Uterus (tissue), 4 donors: ENCODE results near the gene SLFN12L. TPM values are rescaled to one million over a fixed set of nuclear protein-coding genes. Genes with fewer than 3 reads are reported as not detected.
"Not testable (repeated sequence)": the region's sequence is repeated elsewhere in the genome, so short reads cannot be mapped to it uniquely, and the experiment has no call there.

Experiments
- DNase-seq, 2 donors: peaks; one replicate each; pipeline ENCODE4 v3.0.0-alpha.2; 2019 to 2020
- H3K27ac ChIP-seq, 2 donors: fragments of 200-600 bp; sonication (generic); 1 replicate in 1 of 2; 2 replicates in 1 of 2; pipeline ENCODE4 v1.5.1; 2016 to 2018
- H3K27me3 ChIP-seq, 2 donors: fragments of 200-600 bp; sonication (generic); one replicate each; pipeline ENCODE4 v1.5.1; 2018 to 2019; ENCODE audit warnings: control low read depth in 1 of 2
- H3K36me3 ChIP-seq, 2 donors: fragments of 200-600 bp; sonication (generic); one replicate each; pipeline ENCODE4 v1.5.1; 2019; ENCODE audit warnings: control low read depth in 1 of 2
- H3K4me1 ChIP-seq, 2 donors: fragments of 200-600 bp; sonication (generic); one replicate each; pipeline ENCODE4 v1.5.1; 2018 to 2019; ENCODE audit warnings: control low read depth in 1 of 2
- H3K4me3 ChIP-seq, 2 donors: fragments of 200-600 bp; sonication (generic); 1 replicate in 1 of 2; 2 replicates in 1 of 2; pipeline ENCODE4 v1.5.1; 2018 to 2019; ENCODE audit warnings: mild to moderate bottlenecking in 1 of 2
- H3K9me3 ChIP-seq, 2 donors: fragments of 200-600 bp; sonication (generic); one replicate each; pipeline ENCODE4 v1.5.1; 2019; ENCODE audit warnings: control low read depth in 1 of 2
- POLR2A ChIP-seq, 2 donors: fragments of 450-650 bp; IDR thresholded peaks; one replicate each; pipeline ENCODE4 v1.6.1; 2016; ENCODE audit warnings: antibody characterized with exemption in 2 of 2, mild to moderate bottlenecking in 1 of 2, moderate library complexity in 1 of 2
- intact Hi-C: fragments of 100-400 bp; cut with DNase I; formaldehyde crosslinking; loops from one replicate; pipeline ENCODE4 v1.15.1; 2023; ENCODE audit warnings: low total_unique reads
- total RNA-seq, 4 donors: library from RNA; depleted of rRNA in 3 of 4; stranded (reverse); fragments of >200 nt in 3 of 4; gene quantifications; one replicate each; pipeline versions ENCODE4 v1.1.0 to v1.2.4, GENCODE V29; 2014 to 2023
- TF ChIP-seq, protein P1 (sequence below), 4 experiments: fragments of 200-600 bp in 2 of 4; fragments of 450-650 bp in 2 of 4; sonication (generic) in 2 of 4; IDR thresholded peaks; one replicate each; pipeline ENCODE4 v1.5.1; 2016 to 2019; ENCODE audit warnings: antibody characterized with exemption in 4 of 4, mild to moderate bottlenecking in 2 of 4, moderate library complexity in 1 of 4
- donor health status: DM: yes; HTN: yes; CAD: no.

The SLFN12L gene
- total RNA-seq, 4 donors from 2014 or later, result 0.55 to 2.8 (median 1.4) TPM

- DNase-seq, result peak in 1 of 2 donors; percentile 19
- H3K4me3 ChIP-seq, result peak overlapping the region; percentile 69 to 81
- intact Hi-C loops, result no loop called here
- H3K9me3 ChIP-seq, result no peaks in the 10 kb centered on the region
- H3K4me1 ChIP-seq, result peaks cover 9 to 11% of the 10 kb centered on the region in 2 donors
- no peaks in the 10 kb centered on the region for H3K27me3 ChIP-seq
- no peak for TF ChIP-seq POLR2A (IDR thresholded peaks at IDR 0.05)
- TF ChIP-seq, protein P1, sequence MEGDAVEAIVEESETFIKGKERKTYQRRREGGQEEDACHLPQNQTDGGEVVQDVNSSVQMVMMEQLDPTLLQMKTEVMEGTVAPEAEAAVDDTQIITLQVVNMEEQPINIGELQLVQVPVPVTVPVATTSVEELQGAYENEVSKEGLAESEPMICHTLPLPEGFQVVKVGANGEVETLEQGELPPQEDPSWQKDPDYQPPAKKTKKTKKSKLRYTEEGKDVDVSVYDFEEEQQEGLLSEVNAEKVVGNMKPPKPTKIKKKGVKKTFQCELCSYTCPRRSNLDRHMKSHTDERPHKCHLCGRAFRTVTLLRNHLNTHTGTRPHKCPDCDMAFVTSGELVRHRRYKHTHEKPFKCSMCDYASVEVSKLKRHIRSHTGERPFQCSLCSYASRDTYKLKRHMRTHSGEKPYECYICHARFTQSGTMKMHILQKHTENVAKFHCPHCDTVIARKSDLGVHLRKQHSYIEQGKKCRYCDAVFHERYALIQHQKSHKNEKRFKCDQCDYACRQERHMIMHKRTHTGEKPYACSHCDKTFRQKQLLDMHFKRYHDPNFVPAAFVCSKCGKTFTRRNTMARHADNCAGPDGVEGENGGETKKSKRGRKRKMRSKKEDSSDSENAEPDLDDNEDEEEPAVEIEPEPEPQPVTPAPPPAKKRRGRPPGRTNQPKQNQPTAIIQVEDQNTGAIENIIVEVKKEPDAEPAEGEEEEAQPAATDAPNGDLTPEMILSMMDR (IDR thresholded peaks at IDR 0.05), result no peak
- peak overlapping the region in 1 of 2 donors; percentile 70 for H3K27ac ChIP-seq
- no peaks in the 10 kb centered on the region for H3K36me3 ChIP-seq
Observed at GRCh38 chr17:35566968-35567367, 29.5 kb upstream of the SLFN12L start.

GRCh38 chr17:35563181-35563580 is 25.7 kb upstream of the SLFN12L start:
- H3K4me1 ChIP-seq, H3K27ac ChIP-seq, H3K36me3 ChIP-seq, intact Hi-C loops, H3K9me3 ChIP-seq, DNase-seq, H3K4me3 ChIP-seq, H3K27me3 ChIP-seq: not testable (repeated sequence)

DNA sequence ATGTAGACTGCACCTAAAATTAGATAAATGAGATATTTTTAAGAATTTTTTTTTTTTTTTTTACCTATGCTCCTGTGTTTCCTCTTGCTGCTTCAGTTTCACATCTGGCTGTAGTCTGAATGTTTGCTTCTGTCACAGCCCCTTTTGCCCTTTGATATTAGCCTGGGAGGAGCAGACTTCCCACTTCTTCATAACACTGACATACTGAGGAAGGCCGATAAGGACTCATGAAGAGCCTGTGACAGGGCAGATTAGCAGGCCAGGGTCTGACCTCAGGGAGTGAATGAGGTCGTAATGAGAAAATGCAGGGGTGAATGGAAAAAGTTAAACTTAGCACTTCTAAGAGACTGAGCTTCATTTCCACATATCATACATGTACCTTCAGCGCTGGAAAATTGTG is 23.2 kb upstream of the SLFN12L start, which contains the start of gene SLFN14:
TSS of gene SLFN14 (minus strand) at position 117 of the 400 bp plus-strand sequence. CDS start 2,757 bp downstream, outside the sequence.
- H3K4me1 ChIP-seq, result no peaks in the 10 kb centered on the region
- intact Hi-C loops, result no loop called here
- H3K9me3 ChIP-seq, result no peaks in the 10 kb centered on the region
- no peaks in the 10 kb centered on the region for H3K36me3 ChIP-seq
- no peak for DNase-seq
- H3K27me3 ChIP-seq, result no peaks in the 10 kb centered on the region
- no peak within 1 kb of the TSS for H3K27ac ChIP-seq
- H3K4me3 ChIP-seq, result no peak within 1 kb of the TSS
- TF ChIP-seq POLR2A (IDR thresholded peaks at IDR 0.05), result no peak
- TF ChIP-seq, protein P1 (IDR thresholded peaks at IDR 0.05), result no peak

DNA sequence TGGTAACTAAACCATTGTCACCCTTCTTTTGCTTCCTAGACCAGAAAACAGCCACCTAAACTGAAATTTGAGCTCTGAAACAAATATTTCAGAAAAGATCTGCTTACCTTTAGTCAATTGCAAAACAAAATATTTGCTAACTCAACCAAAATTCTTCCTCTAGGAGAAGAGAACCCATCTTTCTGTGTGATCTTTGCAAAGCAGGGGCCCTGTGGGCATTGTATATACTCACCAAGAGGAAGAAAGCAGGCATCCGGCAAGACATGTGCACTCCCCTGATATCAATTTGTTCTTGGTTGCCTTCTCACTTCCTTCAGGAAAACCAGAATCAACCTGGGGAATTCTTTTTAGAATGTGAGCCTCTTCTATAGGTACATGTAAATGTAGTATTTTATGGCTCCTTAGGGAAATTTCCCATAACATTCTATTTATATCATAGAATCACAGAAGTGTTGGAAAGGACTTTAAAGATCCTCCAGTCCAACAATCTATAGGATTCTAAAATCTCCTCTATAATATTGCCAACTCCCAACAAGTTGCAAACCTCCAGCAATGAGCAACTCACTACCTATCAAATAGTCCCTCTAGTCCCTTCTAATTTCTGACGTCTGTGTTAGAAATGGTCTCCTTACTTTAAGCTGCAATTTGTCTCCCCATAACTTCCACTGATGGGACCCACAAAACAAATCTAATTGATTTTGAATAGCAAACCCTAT is 22.2 kb upstream of the SLFN12L start:
- Histone ChIP-seq H3K9me3 (no peaks in the 10 kb centered on the region), H3K36me3 (no peaks in the 10 kb centered on the region), H3K27me3 (no peaks in the 10 kb centered on the region), H3K4me3 (no peak overlapping the region), H3K27ac (no peak overlapping the region), H3K4me1 (no peaks in the 10 kb centered on the region)
- DNase-seq, result no peak
- intact Hi-C loops, result no loop called here
- no peak for TF ChIP-seq POLR2A (IDR thresholded peaks at IDR 0.05)
- TF ChIP-seq, protein P1 (IDR thresholded peaks at IDR 0.05), result no peak

DNA sequence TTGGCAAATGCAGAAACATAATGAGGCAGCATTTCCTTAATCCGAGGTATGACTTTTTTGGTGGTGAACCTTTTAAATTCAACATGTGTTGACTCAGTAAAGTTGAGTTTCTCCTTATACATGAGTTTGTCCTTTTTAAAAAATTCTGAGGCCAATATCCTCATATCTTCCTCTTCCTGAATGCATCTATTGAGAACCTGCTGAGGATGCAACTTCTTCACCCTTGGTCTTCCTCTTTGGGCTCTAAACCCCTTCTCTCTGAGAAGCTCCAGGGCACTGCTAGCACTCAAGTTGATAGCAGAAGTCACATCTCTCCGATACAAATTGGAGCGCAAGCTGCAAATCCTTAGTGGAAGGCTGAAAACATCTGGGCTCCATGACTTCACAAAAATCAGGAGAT is 19.9 kb upstream of the SLFN12L start:
- Histone ChIP-seq H3K4me1 (no peaks in the 10 kb centered on the region), H3K27me3 (no peaks in the 10 kb centered on the region), H3K27ac (no peak overlapping the region), H3K4me3 (no peak overlapping the region), H3K36me3 (no peaks in the 10 kb centered on the region), H3K9me3 (no peaks in the 10 kb centered on the region)
- no peak for DNase-seq
- no peak for TF ChIP-seq POLR2A (IDR thresholded peaks at IDR 0.05)
- TF ChIP-seq, protein P1 (IDR thresholded peaks at IDR 0.05), result no peak
- intact Hi-C loops, result no loop called here
